GM12878 (cell line): ENCODE data around the gene RBL2.

Experiments
- BHLHE40 ChIP-seq, 2 experiments: fragments of 450-650 bp in 1 of 2; IDR thresholded peaks; 2 replicates each; pipeline ENCODE4 v1.6.1; 2011 to 2017; ENCODE audit warnings: low read depth in 2 of 2, borderline replicate concordance in 1 of 2, improper control_type of control experiment in 1 of 2, low read length in 1 of 2, mild to moderate bottlenecking in 1 of 2
- CHD1 ChIP-seq: IDR thresholded peaks from 2 replicates; pipeline ENCODE4 v1.6.1; 2012; ENCODE audit warnings: low read depth, low read length, improper control_type of control experiment
- CTCF ChIP-seq, 3 experiments: IDR thresholded peaks in 2 of 3; conservative IDR thresholded peaks in 1 of 3; 2 replicates each; pipeline ENCODE4 v1.5.1; 2011; ENCODE audit warnings: low read depth in 3 of 3, low read length in 3 of 3, mild to moderate bottlenecking in 3 of 3, control low read depth in 2 of 3, moderate library complexity in 2 of 3, inconsistent platforms in 1 of 3, mixed read lengths in 1 of 3; ENCODE audit not compliant: control insufficient read depth in 2 of 3, insufficient read depth in 1 of 3; ENCODE audit errors: extremely low read depth in 1 of 3
- MAX ChIP-seq: IDR thresholded peaks from 2 replicates; pipeline ENCODE4 v1.6.1; 2012; ENCODE audit warnings: low read depth, low read length, improper control_type of control experiment
- POLR2A ChIP-seq: IDR thresholded peaks from 2 replicates; pipeline ENCODE4 v1.6.1; 2011; ENCODE audit warnings: low read depth, mild to moderate bottlenecking, low read length
- POLR2AphosphoS5 ChIP-seq: IDR thresholded peaks from 2 replicates; pipeline ENCODE4 v1.6.1; 2011; ENCODE audit warnings: mild to moderate bottlenecking, low read length, inconsistent platforms
- TAF1 ChIP-seq: IDR thresholded peaks from 2 replicates; pipeline ENCODE4 v1.6.1; 2011; ENCODE audit warnings: mild to moderate bottlenecking, low read depth, low read length, borderline replicate concordance
- YY1 ChIP-seq: IDR thresholded peaks from 2 replicates; pipeline ENCODE4 v1.6.1; 2011; ENCODE audit warnings: low read depth, mild to moderate bottlenecking, low read length
- ZBTB40 ChIP-seq: fragments of 450-650 bp; IDR thresholded peaks from 2 replicates; pipeline ENCODE4 v1.6.1; 2016; ENCODE audit warnings: mild to moderate bottlenecking, moderate library complexity, borderline replicate concordance
- ZNF274 ChIP-seq: IDR thresholded peaks from one replicate; pipeline ENCODE4 v1.8.0; 2011; ENCODE audit not compliant: insufficient read length, insufficient read depth

- TF ChIP-seq POLR2A (no peak), CTCF (IDR thresholded peaks at IDR 0.05 in 2 of 3, conservative IDR thresholded peaks at IDR 0.05 in 1 of 3; ENCODE audit: control insufficient read depth in 2 of 3, extremely low read depth in 1 of 3, insufficient read depth in 1 of 3, low read depth in 3 of 3, low read length in 3 of 3) (no peak), POLR2AphosphoS5 (no peak), CHD1 (no peak), ZBTB40 (no peak), BHLHE40 (IDR thresholded peaks at IDR 0.05; ENCODE audit: borderline replicate concordance in 1 of 2, low read depth in 2 of 2, low read length in 1 of 2) (no peak), ZNF274 (no peak), MAX (no peak), TAF1 (no peak), YY1 (no peak)
Measured at GRCh38 chr16:53428681-53429080, 5.6 kb upstream of the RBL2 start.
